ENCODE results near the gene BLTP1. TPM values are rescaled to one million over a fixed set of nuclear protein-coding genes. Genes with fewer than 3 reads are reported as not detected.

Gene BLTP1
- total and polyA plus RNA-seq, 9 of the 15 experiments (the other 6 are each of a cell fraction or from before 2014, with no cell fraction given): 2.8 to 26.0 (median 13.1) TPM

- FAIRE-seq (no peak), ATAC-seq (no peak), DNase-seq (ENCODE audit: extremely low read depth in 1 of 4, low spot score in 3 of 4) (no peak)
- Histone ChIP-seq H4K20me1 (replicated peaks; ENCODE audit: control insufficient read depth, insufficient read depth, low read length) (no peaks in the 10 kb centered on the region), H3K9me3 (replicated peaks; ENCODE audit: control insufficient read depth, insufficient read depth, low read depth, low read length) (no peaks in the 10 kb centered on the region), H3K27me3 (ENCODE audit: control insufficient read depth in 2 of 2, insufficient read depth in 2 of 2, low read length in 2 of 2) (no peaks in the 10 kb centered on the region), H3K36me3 (ENCODE audit: control insufficient read depth, insufficient read depth, low read length) (peaks cover 6% of the 10 kb centered on the region; the same call in 1 of the 3 replicates), H3K4me3 (no peak overlapping the region), H3K4me2 (ENCODE audit: insufficient read depth, low read length) (0 out of 2 replicates have a peak overlapping the region, but pooled peaks have one; percentile 99), H3K9me1 (ENCODE audit: control insufficient read depth, insufficient read depth, low read length) (no peaks in the 10 kb centered on the region), H3K27ac (ENCODE audit: extremely low read depth, low read depth, low read length) (no peak overlapping the region), H3K4me1 (replicated peaks in 1 of 2; ENCODE audit: control insufficient read depth in 2 of 2, insufficient read depth in 2 of 2, low read length in 2 of 2) (peaks cover 2 to 5% of the 10 kb centered on the region in 2 experiments; a peak in 3 of 5 replicates), H2AFZ (ENCODE audit: low read depth, low read length) (peak overlapping the region; percentile 99), H3K79me2 (ENCODE audit: control insufficient read depth, insufficient read depth, low read length) (peaks cover 16% of the 10 kb centered on the region), H3K9ac (ENCODE audit: insufficient read depth in 1 of 2, low read depth in 2 of 2, low read length in 2 of 2) (no peak overlapping the region)
- intact Hi-C loops (cut with micrococcal nuclease): loop anchor here (5.0 kb wide), 1 partner anchor 199 kb away; the partner anchor contains the start of gene TRPC3
- ChIA-PET POLR2A (no interaction called here), CTCF (ENCODE audit: low intra/inter-chr PET ratio) (no interaction called here)
- BruUV-seq (replicated peaks): no TSS peak
- 70% methylated on average over 2 of the region's 2 CpGs for WGBS (ENCODE audit: insufficient coverage, low coverage, missing lambda C conversion rate)
- in situ Hi-C loops (cut with MboI): no loop called here
- no peak for TF ChIP-seq NBN (IDR thresholded peaks at IDR 0.05; ENCODE audit: low read depth)
- no peak for TF ChIP-seq SMARCB1 (IDR thresholded peaks at IDR 0.05; ENCODE audit: insufficient read length, low read depth)
- TF ChIP-seq ETV5 (CRISPR knock-in tag; IDR thresholded peaks at IDR 0.05; ENCODE audit: low read depth): no peak
- TF ChIP-seq ELF4 (CRISPR knock-in tag; IDR thresholded peaks at IDR 0.05): no peak
- TF ChIP-seq EZH2 (IDR thresholded peaks at IDR 0.05; ENCODE audit: borderline replicate concordance, low read depth, low read length): no peak
- no peak for TF ChIP-seq ZBTB7A (IDR thresholded peaks at IDR 0.05; ENCODE audit: borderline replicate concordance, control insufficient read depth, low read depth, low read length)
- no peak for TF ChIP-seq ELF1 (tag; IDR thresholded peaks at IDR 0.05)
- no peak for TF ChIP-seq FOSL1 (tag; conservative IDR thresholded peaks at IDR 0.05)
Measured at GRCh38 chr4:122150931-122151330, 1.2 kb upstream of the BLTP1 start.

All from K562 (cell line).